DOHH2 (cell line): Measurements from ENCODE around the gene PTPRS.
"Not testable (repeated sequence)": the region's sequence is repeated elsewhere in the genome, so short reads cannot be mapped to it uniquely, and the experiment has no call there.

Experiments used
- H3F3A ChIP-seq: fragments of 200-600 bp; sonication (generic), shearing (Covaris generic); 2 replicates; pipeline ENCODE4 v1.6.0; 2016; ENCODE audit warnings: antibody characterized with exemption, mild to moderate bottlenecking; ENCODE audit not compliant: control insufficient read depth, insufficient read depth
- H3K27ac ChIP-seq: fragments of 200-600 bp; sonication (generic); 2 replicates; pipeline ENCODE4 v1.5.1; 2014; ENCODE audit warnings: low read depth, mild to moderate bottlenecking, low read length, moderate library complexity
- H3K27me3 ChIP-seq: fragments of 200-600 bp; sonication (generic); 2 replicates; pipeline ENCODE4 v1.6.1; 2014; ENCODE audit warnings: mild to moderate bottlenecking, low read length, mixed read lengths; ENCODE audit not compliant: control insufficient read depth
- H3K36me3 ChIP-seq: fragments of 200-600 bp; sonication (generic); 2 replicates; pipeline ENCODE4 v1.6.1; 2014; ENCODE audit warnings: mild to moderate bottlenecking, low read length, moderate library complexity, mixed read lengths; ENCODE audit not compliant: control insufficient read depth
- H3K4me1 ChIP-seq: fragments of 200-600 bp; sonication (generic); 2 replicates; pipeline ENCODE4 v1.6.1; 2014; ENCODE audit warnings: mild to moderate bottlenecking, low read length, mixed read lengths; ENCODE audit not compliant: control insufficient read depth
- H3K4me2 ChIP-seq: fragments of 200-600 bp; sonication (generic); 2 replicates; pipeline ENCODE4 v1.6.0; 2014; ENCODE audit warnings: mild to moderate bottlenecking, low read length, moderate library complexity
- H3K4me3 ChIP-seq: fragments of 200-600 bp; sonication (generic); 2 replicates; pipeline ENCODE4 v1.5.1; 2014; ENCODE audit warnings: mild to moderate bottlenecking, low read length, mixed read lengths
- H3K79me2 ChIP-seq: fragments of 200-600 bp; sonication (generic); 2 replicates; pipeline ENCODE4 v1.6.1; 2014; ENCODE audit warnings: mild to moderate bottlenecking, low read length, mixed read lengths; ENCODE audit not compliant: control insufficient read depth
- H3K9me2 ChIP-seq: fragments of 200-600 bp; sonication (generic); replicated peaks from 2 replicates; pipeline ENCODE4 v1.6.1; 2014; ENCODE audit warnings: mild to moderate bottlenecking, low read length, mixed read lengths; ENCODE audit not compliant: control insufficient read depth
- H3K9me3 ChIP-seq: fragments of 200-600 bp; sonication (generic); 2 replicates; pipeline ENCODE4 v1.6.1; 2014; ENCODE audit warnings: antibody characterized with exemption, low read length, mixed read lengths; ENCODE audit not compliant: control insufficient read depth, insufficient read depth
- H4K20me1 ChIP-seq: fragments of 200-600 bp; sonication (generic); 2 replicates; pipeline ENCODE4 v1.6.0; 2014; ENCODE audit warnings: low read depth, mild to moderate bottlenecking, antibody characterized with exemption, low read length, moderate library complexity; ENCODE audit not compliant: control insufficient read depth, insufficient read depth
- CTCF ChIP-seq: fragments of 200-600 bp; sonication (generic); IDR thresholded peaks from one replicate; pipeline ENCODE4 v1.5.1; 2014; ENCODE audit warnings: antibody characterized with exemption, mild to moderate bottlenecking, low read depth, low read length; ENCODE audit not compliant: poor library complexity, severe bottlenecking
- EZH2phosphoT487 ChIP-seq: fragments of 200-600 bp; sonication (generic); IDR thresholded peaks from 2 replicates; pipeline ENCODE4 v1.6.1; 2017; ENCODE audit warnings: borderline replicate concordance, mild to moderate bottlenecking, antibody characterized with exemption, low read length, moderate library complexity, mixed read lengths

PTPRS gene

GRCh38 chr19:5331790-5332189 lies 8.8 kb downstream of the PTPRS start:
- Histone ChIP-seq H3K27ac (no peak overlapping the region), H3K4me3 (no peak overlapping the region), H3K36me3 (no peaks in the 10 kb centered on the region), H3F3A (no peaks in the 10 kb centered on the region), H3K4me2 (no peak overlapping the region), H3K4me1 (peaks cover 15% of the 10 kb centered on the region), H3K79me2 (no peaks in the 10 kb centered on the region), H3K9me2 (no peaks in the 10 kb centered on the region), H3K9me3 (no peaks in the 10 kb centered on the region), H4K20me1 (0 out of 2 replicates have a peak, but pooled peaks cover 5% of the 10 kb centered on the region), H3K27me3 (peaks cover 32% of the 10 kb centered on the region)
- TF ChIP-seq CTCF (no peak), EZH2phosphoT487 (no peak)

GRCh38 chr19:5330307-5330720 lies 10.3 kb downstream of the PTPRS start:
- H3K79me2 ChIP-seq: no peaks in the 10 kb centered on the region
- TF ChIP-seq EZH2phosphoT487: no peak
- TF ChIP-seq CTCF: no peak
- no peaks in the 10 kb centered on the region for H3K36me3 ChIP-seq
- 0 out of 2 replicates have a peak, but pooled peaks cover 2% of the 10 kb centered on the region for H3F3A ChIP-seq
- H3K27ac ChIP-seq: no peak overlapping the region
- H3K27me3 ChIP-seq: peaks cover 21% of the 10 kb centered on the region
- no peaks in the 10 kb centered on the region for H3K9me2 ChIP-seq
- 0 out of 2 replicates have a peak, but pooled peaks cover 5% of the 10 kb centered on the region for H4K20me1 ChIP-seq
- H3K4me1 ChIP-seq: peaks cover 4% of the 10 kb centered on the region
- H3K9me3 ChIP-seq: no peaks in the 10 kb centered on the region
- H3K4me2 ChIP-seq: no peak overlapping the region
- H3K4me3 ChIP-seq: no peak overlapping the region

GRCh38 chr19:5329141-5329540 lies 11.5 kb downstream of the PTPRS start:
- H3K4me1 ChIP-seq: no peaks in the 10 kb centered on the region
- TF ChIP-seq CTCF (no peak), EZH2phosphoT487 (no peak)

GRCh38 chr19:5328407-5328806 lies 12.2 kb downstream of the PTPRS start:
- not testable (repeated sequence) for H3K4me3 ChIP-seq, H3K79me2 ChIP-seq

More at GRCh38 chr19:5329141-5329540, 11.5 kb downstream of the PTPRS start:
- H3K79me2 ChIP-seq: no peaks in the 10 kb centered on the region
- H3K9me2 ChIP-seq: no peaks in the 10 kb centered on the region
- no peaks in the 10 kb centered on the region for H4K20me1 ChIP-seq
- H3F3A ChIP-seq: 0 out of 2 replicates have a peak, but pooled peaks cover 2% of the 10 kb centered on the region
- peaks cover 12% of the 10 kb centered on the region; the same call in 1 of the 2 replicates for H3K27me3 ChIP-seq
- no peaks in the 10 kb centered on the region for H3K36me3 ChIP-seq
- no peak overlapping the region for H3K4me3 ChIP-seq
- no peak overlapping the region for H3K4me2 ChIP-seq
- H3K27ac ChIP-seq: no peak overlapping the region
- no peaks in the 10 kb centered on the region for H3K9me3 ChIP-seq

More at GRCh38 chr19:5328407-5328806, 12.2 kb downstream of the PTPRS start:
- not testable (repeated sequence) for H3K9me2 ChIP-seq, H4K20me1 ChIP-seq, H3K4me1 ChIP-seq, H3K4me2 ChIP-seq, H3K27me3 ChIP-seq, H3F3A ChIP-seq, H3K36me3 ChIP-seq, H3K27ac ChIP-seq, H3K9me3 ChIP-seq
